ENCODE measurements around the gene KCNT1.

KCNT1 gene

GRCh38 chr9:135766707-135767106 is 64.7 kb downstream of the KCNT1 start:
- H2AFZ ChIP-seq (ENCODE audit: low read length, unreplicated experiment): no peak overlapping the region
- no peak overlapping the region for H3K4me3 ChIP-seq (ENCODE audit: low read depth, low read length)
- no peak overlapping the region for H3K27ac ChIP-seq (ENCODE audit: low read depth, low read length)
- H3K27me3 ChIP-seq (ENCODE audit: insufficient read depth, low read length): peaks cover 14% of the 10 kb centered on the region; the same call in 1 of the 2 replicates
- H3K4me1 ChIP-seq (ENCODE audit: control insufficient read depth, insufficient read depth, low read length, unreplicated experiment): no peaks in the 10 kb centered on the region
- H3K36me3 ChIP-seq (ENCODE audit: insufficient read depth, low read length): no peaks in the 10 kb centered on the region
- no peaks in the 10 kb centered on the region for H3K79me2 ChIP-seq (ENCODE audit: control insufficient read depth, insufficient read depth, low read length, unreplicated experiment)

GRCh38 chr9:135768516-135769218 is 66.7 kb downstream of the KCNT1 start:
- no peaks in the 10 kb centered on the region for H3K36me3 ChIP-seq (ENCODE audit: insufficient read depth, low read length)
- no peak overlapping the region for H3K27ac ChIP-seq (ENCODE audit: low read depth, low read length)
- H3K27me3 ChIP-seq (ENCODE audit: insufficient read depth, low read length): peaks cover 2% of the 10 kb centered on the region; the same call in 1 of the 2 replicates
- H2AFZ ChIP-seq (ENCODE audit: low read length, unreplicated experiment): no peak overlapping the region
- no peak overlapping the region for H3K4me3 ChIP-seq (ENCODE audit: low read depth, low read length)
- H3K4me1 ChIP-seq (ENCODE audit: control insufficient read depth, insufficient read depth, low read length, unreplicated experiment): no peaks in the 10 kb centered on the region
- H3K79me2 ChIP-seq (ENCODE audit: control insufficient read depth, insufficient read depth, low read length, unreplicated experiment): no peaks in the 10 kb centered on the region

- Histone ChIP-seq H3K79me2 (ENCODE audit: control insufficient read depth, insufficient read depth, low read length, unreplicated experiment) (no peaks in the 10 kb centered on the region), H3K27ac (ENCODE audit: low read depth, low read length) (no peak overlapping the region), H3K4me1 (ENCODE audit: control insufficient read depth, insufficient read depth, low read length, unreplicated experiment) (no peaks in the 10 kb centered on the region), H3K36me3 (ENCODE audit: insufficient read depth, low read length) (no peaks in the 10 kb centered on the region), H3K4me3 (ENCODE audit: low read depth, low read length) (no peak overlapping the region), H3K27me3 (ENCODE audit: insufficient read depth, low read length) (no peaks in the 10 kb centered on the region), H2AFZ (ENCODE audit: low read length, unreplicated experiment) (no peak overlapping the region)
Measured at GRCh38 chr9:135769489-135770202, 67.7 kb downstream of the KCNT1 start.

- no peak overlapping the region for H3K4me3 ChIP-seq (ENCODE audit: low read depth, low read length)
- no peaks in the 10 kb centered on the region for H3K27me3 ChIP-seq (ENCODE audit: insufficient read depth, low read length)
- H3K36me3 ChIP-seq (ENCODE audit: insufficient read depth, low read length): no peaks in the 10 kb centered on the region
- H3K27ac ChIP-seq (ENCODE audit: low read depth, low read length): no peak overlapping the region
- H3K79me2 ChIP-seq (ENCODE audit: control insufficient read depth, insufficient read depth, low read length, unreplicated experiment): no peaks in the 10 kb centered on the region
- no peaks in the 10 kb centered on the region for H3K4me1 ChIP-seq (ENCODE audit: control insufficient read depth, insufficient read depth, low read length, unreplicated experiment)
- H2AFZ ChIP-seq (ENCODE audit: low read length, unreplicated experiment): no peak overlapping the region
Measured at GRCh38 chr9:135770203-135770535, 68.2 kb downstream of the KCNT1 start.

- no peaks in the 10 kb centered on the region for H3K36me3 ChIP-seq (ENCODE audit: insufficient read depth, low read length)
- H3K4me1 ChIP-seq (ENCODE audit: control insufficient read depth, insufficient read depth, low read length, unreplicated experiment): no peaks in the 10 kb centered on the region
- no peak overlapping the region for H3K27ac ChIP-seq (ENCODE audit: low read depth, low read length)
- H3K27me3 ChIP-seq (ENCODE audit: insufficient read depth, low read length): no peaks in the 10 kb centered on the region
- no peak overlapping the region for H2AFZ ChIP-seq (ENCODE audit: low read length, unreplicated experiment)
- H3K4me3 ChIP-seq (ENCODE audit: low read depth, low read length): no peak overlapping the region
- H3K79me2 ChIP-seq (ENCODE audit: control insufficient read depth, insufficient read depth, low read length, unreplicated experiment): no peaks in the 10 kb centered on the region
Measured at GRCh38 chr9:135770771-135771170, 68.8 kb downstream of the KCNT1 start.

- no peaks in the 10 kb centered on the region for H3K27me3 ChIP-seq (ENCODE audit: insufficient read depth, low read length)
- no peak overlapping the region for H2AFZ ChIP-seq (ENCODE audit: low read length, unreplicated experiment)
- no peak overlapping the region for H3K27ac ChIP-seq (ENCODE audit: low read depth, low read length)
- H3K36me3 ChIP-seq (ENCODE audit: insufficient read depth, low read length): no peaks in the 10 kb centered on the region
- H3K4me3 ChIP-seq (ENCODE audit: low read depth, low read length): no peak overlapping the region
- no peaks in the 10 kb centered on the region for H3K79me2 ChIP-seq (ENCODE audit: control insufficient read depth, insufficient read depth, low read length, unreplicated experiment)
- H3K4me1 ChIP-seq (ENCODE audit: control insufficient read depth, insufficient read depth, low read length, unreplicated experiment): no peaks in the 10 kb centered on the region
Measured at GRCh38 chr9:135771401-135772051, 69.5 kb downstream of the KCNT1 start.

- Histone ChIP-seq H3K36me3 (ENCODE audit: insufficient read depth, low read length) (no peaks in the 10 kb centered on the region), H2AFZ (ENCODE audit: low read length, unreplicated experiment) (no peak overlapping the region), H3K27ac (ENCODE audit: low read depth, low read length) (no peak overlapping the region), H3K27me3 (ENCODE audit: insufficient read depth, low read length) (no peaks in the 10 kb centered on the region), H3K4me3 (ENCODE audit: low read depth, low read length) (no peak overlapping the region), H3K4me1 (ENCODE audit: control insufficient read depth, insufficient read depth, low read length, unreplicated experiment) (no peaks in the 10 kb centered on the region), H3K79me2 (ENCODE audit: control insufficient read depth, insufficient read depth, low read length, unreplicated experiment) (no peaks in the 10 kb centered on the region)
Measured at GRCh38 chr9:135772056-135772646, 70.2 kb downstream of the KCNT1 start.

GRCh38 chr9:135772702-135773493 is 70.9 kb downstream of the KCNT1 start:
- Histone ChIP-seq H3K79me2 (ENCODE audit: control insufficient read depth, insufficient read depth, low read length, unreplicated experiment) (no peaks in the 10 kb centered on the region), H3K27ac (ENCODE audit: low read depth, low read length) (no peak overlapping the region), H3K36me3 (ENCODE audit: insufficient read depth, low read length) (no peaks in the 10 kb centered on the region), H3K27me3 (ENCODE audit: insufficient read depth, low read length) (no peaks in the 10 kb centered on the region), H2AFZ (ENCODE audit: low read length, unreplicated experiment) (no peak overlapping the region), H3K4me3 (ENCODE audit: low read depth, low read length) (no peak overlapping the region), H3K4me1 (ENCODE audit: control insufficient read depth, insufficient read depth, low read length, unreplicated experiment) (no peaks in the 10 kb centered on the region)

GRCh38 chr9:135773530-135774238 is 71.7 kb downstream of the KCNT1 start:
- Histone ChIP-seq H3K79me2 (ENCODE audit: control insufficient read depth, insufficient read depth, low read length, unreplicated experiment) (no peaks in the 10 kb centered on the region), H3K4me1 (ENCODE audit: control insufficient read depth, insufficient read depth, low read length, unreplicated experiment) (no peaks in the 10 kb centered on the region), H3K27ac (ENCODE audit: low read depth, low read length) (no peak overlapping the region), H3K36me3 (ENCODE audit: insufficient read depth, low read length) (no peaks in the 10 kb centered on the region), H2AFZ (ENCODE audit: low read length, unreplicated experiment) (no peak overlapping the region), H3K27me3 (ENCODE audit: insufficient read depth, low read length) (no peaks in the 10 kb centered on the region), H3K4me3 (ENCODE audit: low read depth, low read length) (no peak overlapping the region)

Data from ACC112 (cell line).